HG03575 (cell line): ENCODE measurements around the gene CELF6.
A peak's percentile ranks its signal among the peaks of the same experiment; 100 is the strongest.

ENCODE experiments used
- ATAC-seq: cut with Tn5 transposase; IDR thresholded peaks from one replicate; pipeline ENCODE4 v1.9.1; 2021; ENCODE audit not compliant: unreplicated experiment, insufficient number of reproducible peaks, low FRiP score; ENCODE audit errors: extremely low read depth

Gene CELF6

DNA sequence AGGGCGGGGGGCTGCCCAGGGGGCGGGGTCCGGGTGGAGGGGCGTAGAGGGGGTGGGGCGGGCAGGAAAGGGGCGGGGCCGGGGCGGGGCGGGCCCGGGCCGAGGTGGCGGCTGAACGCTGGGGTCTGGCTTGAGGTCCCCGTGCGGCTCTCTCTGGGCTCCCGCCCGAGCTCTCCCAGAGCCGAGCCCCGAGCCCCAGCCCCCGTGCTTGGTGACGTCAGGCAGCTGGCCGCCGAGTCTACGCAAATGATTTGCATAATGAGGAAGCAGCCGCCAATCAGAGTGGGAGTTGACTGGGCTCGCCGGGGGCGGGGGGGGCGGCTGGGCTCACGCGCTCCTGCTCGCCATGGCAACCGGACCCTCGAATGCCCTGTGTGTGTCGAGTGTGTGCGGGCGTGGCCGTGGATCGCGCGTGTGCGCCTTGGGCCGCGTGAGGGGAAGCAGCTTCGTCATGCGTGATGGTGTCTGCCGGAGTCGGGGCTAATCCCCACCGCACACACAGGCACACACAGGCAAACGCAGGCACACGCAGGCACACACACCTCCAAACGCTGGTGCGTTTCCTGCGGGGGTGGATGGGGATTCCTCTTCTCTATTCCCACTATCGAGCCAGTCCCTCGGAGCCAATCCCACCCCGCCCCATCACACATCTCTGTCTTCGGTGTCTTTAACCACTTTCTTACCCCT, at the start of gene CELF6:
TSS of gene CELF6 (minus strand) at position 173 of the 687 bp plus-strand sequence. CDS start 283 bp downstream, outside the sequence.
- no peak for ATAC-seq

GRCh38 chr15:72368899-72369298, 48.9 kb upstream of the CELF6 start:
- ATAC-seq: no peak

DNA sequence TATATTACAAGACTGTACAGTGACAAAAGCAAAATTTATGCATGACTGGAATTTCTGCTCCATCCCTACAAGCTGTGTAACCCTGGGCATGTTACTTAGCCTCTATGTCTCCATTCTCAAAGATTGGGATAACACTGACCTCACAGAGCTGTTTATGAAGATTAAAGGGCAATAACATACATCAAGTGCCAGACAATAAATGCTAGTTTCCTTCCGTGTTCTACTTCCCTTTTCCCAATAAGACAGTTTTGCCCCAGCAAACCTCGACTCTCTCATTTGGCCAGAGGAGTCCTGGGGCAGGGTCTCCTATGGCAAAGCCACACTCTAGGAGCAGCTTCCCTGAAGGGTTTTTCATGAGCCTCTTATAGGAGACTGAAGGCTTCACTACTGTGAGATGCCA, 48.4 kb upstream of the CELF6 start:
- ATAC-seq: no peak

- ATAC-seq: peak; percentile 76
These were observed 45.9 kb upstream of the CELF6 start for GRCh38 chr15:72365844-72366243.

GRCh38 chr15:72361176-72361575, 41.2 kb upstream of the CELF6 start:
- ATAC-seq: no peak

DNA sequence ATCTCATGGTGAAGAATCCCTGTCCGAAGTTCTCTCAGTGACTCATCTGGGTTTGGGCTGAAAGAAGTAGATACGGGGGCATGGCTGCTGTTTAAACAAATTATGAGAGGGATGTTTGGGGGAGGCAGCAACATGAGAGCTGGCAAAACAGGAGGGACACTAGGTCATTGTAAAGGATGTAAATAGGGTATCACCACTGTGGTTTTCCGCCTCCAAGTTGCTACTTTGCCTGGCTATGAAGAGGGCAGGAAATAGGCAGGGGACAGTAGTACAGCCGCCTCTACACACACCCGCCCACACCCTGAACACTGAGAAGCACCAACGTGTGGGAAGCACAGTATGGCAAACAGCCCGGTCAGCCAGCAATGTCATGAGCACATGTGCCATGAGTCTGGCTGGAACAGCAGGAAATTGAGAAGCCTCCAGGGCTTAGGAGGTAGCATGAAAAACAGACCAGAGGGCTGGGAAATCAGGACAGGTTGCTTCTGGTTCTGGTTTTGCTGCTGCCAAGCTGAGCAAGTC, 38.8 kb upstream of the CELF6 start:
- ATAC-seq: no peak

DNA sequence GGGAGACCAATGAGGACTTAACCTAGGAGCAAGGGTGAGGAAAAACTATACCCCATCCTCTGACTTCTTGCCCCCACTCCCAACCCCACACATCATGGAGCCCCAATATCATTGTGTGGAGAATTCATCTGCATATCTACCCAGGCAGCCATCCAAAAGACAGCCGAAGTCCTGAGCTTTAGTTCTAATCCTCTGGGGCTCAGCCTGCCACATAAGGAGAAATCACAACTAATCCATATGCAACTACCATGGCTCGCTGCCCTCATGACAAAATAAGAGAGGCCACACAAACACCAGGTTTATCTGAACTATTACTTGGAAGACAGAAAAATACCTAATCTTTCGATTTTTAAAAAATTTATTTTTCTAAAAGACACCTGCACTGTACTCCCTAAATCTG, 38.2 kb upstream of the CELF6 start:
- ATAC-seq: no peak

DNA sequence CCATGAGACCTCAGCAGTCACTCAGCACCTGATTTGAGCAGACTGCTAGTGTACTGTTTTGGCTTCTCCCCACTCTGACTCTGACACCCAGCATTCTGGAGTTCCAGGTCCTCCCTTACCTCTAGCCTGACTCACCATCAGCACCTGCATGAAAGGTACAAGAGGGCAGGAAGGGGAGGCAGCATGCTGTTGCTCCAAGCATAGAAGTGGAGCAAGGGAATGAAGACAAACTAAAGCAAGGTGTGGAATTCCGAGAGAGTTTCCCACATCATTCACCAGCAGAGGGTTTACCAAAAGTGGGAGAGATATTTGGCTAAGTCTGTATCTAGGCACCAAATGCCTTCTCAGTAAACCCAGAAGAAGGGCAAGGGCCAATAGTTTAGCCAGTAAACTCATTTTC, 34.5 kb upstream of the CELF6 start:
- no peak for ATAC-seq

DNA sequence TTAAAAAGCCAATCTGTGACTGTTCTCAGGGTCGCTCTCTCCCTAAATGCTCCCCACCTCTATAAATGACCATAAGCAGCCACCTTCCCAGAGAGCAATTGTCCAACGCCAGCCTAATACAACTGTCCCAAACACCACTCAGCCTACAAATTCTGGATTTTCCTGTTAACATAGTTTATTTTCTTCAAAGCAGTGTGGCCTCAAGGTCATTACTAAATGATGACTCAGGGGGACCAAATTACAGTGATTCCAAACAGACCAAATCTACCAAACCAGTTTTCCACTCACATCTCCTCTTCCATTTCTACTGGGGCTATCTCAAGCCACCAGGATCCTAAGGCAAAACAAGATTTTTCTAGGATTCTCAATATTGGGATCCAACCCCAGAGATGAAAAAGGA, 33.3 kb upstream of the CELF6 start:
- ATAC-seq: no peak

DNA sequence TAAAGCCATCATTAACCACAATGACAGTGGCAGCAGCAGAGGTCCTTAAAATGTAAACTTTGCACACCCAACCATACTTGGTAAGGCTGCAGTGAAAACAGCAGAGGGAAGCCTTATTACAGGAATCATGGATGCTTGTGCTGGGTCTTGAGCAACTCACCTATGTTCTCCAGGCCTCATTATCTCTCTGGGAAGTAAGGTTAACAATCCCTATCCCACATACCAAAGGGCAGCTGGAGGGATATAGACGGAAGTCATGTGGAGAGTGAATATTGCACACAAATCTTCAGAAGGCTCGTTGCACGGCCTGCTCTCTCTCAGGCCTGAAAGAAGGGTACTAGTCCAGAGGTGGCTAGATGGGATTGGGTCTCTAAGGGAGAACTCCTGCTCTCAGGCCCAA, 25.8 kb upstream of the CELF6 start:
- no peak for ATAC-seq

DNA sequence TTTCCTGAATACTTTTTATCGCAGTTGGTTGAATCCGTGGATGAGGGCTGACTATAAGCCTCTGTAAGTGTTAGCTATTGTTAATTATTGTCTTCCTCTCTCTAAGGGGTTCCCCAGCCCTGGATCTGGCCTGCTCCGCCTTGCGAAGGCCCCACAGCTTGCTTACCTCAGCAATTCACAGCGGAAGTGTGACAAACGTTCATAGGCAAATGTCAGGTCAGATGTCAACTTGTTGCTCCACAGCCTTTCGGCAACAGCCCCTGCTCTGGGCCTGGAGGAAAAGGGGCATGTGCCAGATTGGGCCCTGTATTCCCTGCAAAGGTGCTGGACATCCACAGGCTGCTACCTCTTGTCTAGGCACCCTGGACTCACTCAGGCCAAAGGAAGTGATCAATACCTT, 25.3 kb upstream of the CELF6 start:
- ATAC-seq: no peak

DNA sequence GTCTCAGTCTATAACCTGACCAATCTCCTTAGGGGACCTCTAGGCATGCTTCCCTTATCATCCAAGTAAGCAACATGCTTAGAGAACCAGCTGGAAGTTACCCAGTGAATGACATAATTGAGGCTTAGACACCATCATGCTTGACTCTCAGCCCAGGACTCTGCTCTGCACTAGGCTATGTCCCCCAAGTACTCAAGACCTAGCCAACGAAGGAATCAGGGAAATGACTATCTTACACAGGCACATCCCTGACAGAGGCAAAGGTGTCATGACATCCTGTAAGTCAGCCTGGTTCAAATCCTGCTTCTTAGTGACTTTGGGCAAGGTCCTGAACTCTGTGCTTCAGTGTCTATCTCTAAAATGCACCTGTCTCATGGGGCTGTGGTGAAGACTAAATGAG, 24.6 kb upstream of the CELF6 start:
- no peak for ATAC-seq

DNA sequence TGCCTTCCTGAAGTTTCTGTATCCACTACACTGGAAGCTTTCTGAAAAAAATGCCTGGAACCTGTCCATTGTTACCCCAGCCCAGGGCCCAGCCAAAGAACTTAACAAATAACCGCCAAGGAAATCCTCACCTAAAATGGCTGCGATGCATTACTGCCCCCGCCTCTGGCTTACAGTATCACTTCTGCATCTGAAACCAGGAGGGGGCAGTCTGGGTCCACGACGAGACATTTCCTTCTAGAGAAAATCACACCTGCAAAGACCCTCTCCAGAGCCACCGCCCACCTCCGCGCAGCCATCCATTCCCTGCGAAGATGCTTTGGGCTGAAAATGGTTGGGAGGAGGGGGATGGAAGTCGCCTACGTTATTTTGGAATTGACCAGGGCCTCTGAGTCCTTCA, 22.4 kb upstream of the CELF6 start:
- no peak for ATAC-seq

- ATAC-seq: no peak
These were observed 21.4 kb upstream of the CELF6 start for GRCh38 chr15:72341361-72341760.

GRCh38 chr15:72340366-72340765, 20.4 kb upstream of the CELF6 start:
- ATAC-seq: no peak

GRCh38 chr15:72339777-72340177, 19.8 kb upstream of the CELF6 start:
- no peak for ATAC-seq

DNA sequence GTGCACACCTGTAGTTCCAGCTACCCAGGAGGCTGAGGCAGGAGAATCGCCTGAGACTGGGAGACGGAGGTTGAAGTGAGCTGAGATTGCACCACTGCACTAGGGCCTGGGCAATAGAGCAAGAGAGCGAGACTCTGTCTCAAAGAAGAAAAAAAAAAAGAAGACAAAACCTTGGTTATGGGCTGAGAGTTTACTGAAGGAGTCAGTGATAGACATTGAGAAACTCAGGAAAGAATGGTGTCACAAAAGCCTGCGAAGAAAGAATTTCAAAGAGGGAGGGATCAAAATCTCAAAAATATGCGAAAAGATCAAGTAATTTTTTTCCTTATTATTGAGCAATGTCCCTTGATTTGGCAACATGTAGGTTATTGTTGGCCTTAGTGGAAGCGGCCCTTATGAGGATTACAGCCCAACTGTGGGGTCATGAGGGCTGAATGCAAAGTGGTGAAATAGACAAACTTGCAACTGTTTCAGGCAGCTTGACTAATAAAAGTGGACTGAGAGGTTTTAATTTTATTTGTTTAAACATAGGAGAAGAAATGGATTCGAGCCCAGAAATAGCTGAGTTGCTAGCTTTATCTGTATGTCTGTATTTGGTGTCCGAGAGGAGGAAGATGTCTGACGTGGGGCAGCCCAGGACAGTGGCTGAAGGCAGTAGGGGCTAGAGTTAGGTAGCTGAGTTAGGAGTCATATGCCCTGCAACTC, 18.8 kb upstream of the CELF6 start:
- ATAC-seq: no peak

DNA sequence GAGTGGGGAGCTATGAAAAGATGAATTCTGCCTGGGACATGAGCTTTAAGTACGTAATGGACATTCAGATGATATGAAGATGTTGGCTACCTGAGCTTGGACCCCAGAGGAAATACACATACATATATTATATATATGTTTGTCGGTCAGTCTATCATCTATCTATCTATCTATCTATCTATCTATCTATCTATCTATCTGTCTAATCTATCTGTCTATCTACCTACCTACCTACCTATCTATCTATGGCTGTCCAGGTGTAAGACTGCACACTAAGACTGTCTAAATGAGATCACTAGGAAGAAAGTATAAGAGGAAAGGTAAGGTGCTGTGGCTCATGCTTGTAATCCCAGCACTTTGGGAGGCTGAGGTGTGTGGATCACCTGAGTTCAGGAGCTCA, 18.2 kb upstream of the CELF6 start:
- no peak for ATAC-seq

- ATAC-seq: no peak
These were observed 14.9 kb upstream of the CELF6 start for GRCh38 chr15:72334842-72335241.

DNA sequence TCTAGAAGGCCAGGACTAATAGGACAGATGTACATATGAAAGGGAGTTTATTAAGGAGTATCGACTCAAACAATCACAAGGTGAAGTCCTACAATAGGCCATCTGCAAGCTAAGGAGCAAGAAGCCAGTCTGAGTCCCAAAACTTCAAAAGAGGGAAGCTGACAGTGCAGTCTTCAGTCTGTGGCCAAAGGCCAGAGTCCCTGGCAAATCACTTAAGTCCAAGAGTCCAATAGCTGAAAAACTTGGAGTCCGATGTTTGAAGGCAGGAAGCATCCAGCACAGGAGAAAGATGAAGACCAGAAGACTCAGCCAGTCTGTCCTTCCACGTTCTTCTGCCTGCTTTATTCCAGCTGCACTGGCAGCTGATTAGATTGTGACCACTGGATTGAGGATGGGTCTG, 11.1 kb upstream of the CELF6 start:
- ATAC-seq: no peak

DNA sequence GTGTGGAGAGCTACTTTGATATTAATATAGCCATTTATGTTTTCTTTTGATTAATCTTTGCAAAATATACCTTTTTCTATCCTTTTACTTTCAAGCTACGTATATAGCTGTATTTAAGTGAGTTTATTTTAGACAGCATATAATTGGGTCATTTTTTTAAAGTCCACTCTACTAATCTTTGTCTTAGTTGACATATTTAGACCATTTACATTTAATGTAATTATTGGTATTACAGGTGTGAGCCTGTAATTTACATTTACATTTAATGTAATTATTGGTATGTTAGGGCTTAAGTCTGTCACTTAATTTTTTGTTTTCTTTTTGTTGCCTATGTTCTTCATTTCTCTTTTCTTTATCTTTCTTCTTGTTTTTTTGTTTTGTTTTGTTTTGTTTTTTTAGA, 3.8 kb upstream of the CELF6 start:
- no peak for ATAC-seq
